Measurements from ENCODE around the gene MGST3. TPM values are rescaled to one million over a fixed set of nuclear protein-coding genes. Genes with fewer than 3 reads are reported as not detected.
A peak's percentile ranks its signal among the peaks of the same experiment; 100 is the strongest.
"Not testable (repeated sequence)": the region's sequence is repeated elsewhere in the genome, so short reads cannot be mapped to it uniquely, and the experiment has no call there.

Gene MGST3
- total and polyA plus RNA-seq, 10 donors, result 47.8 to 109 (median 78.1) TPM

GRCh38 chr1:165635329-165635728 is 4.3 kb downstream of the MGST3 start:
- H3K36me3 ChIP-seq, result peaks cover 0 to 37% (median 2%) of the 10 kb centered on the region in 6 donors
- DNase-seq, result no peak
- H3K4me3 ChIP-seq, result no peak overlapping the region
- WGBS, 5 donors, result 40 to 75% (median 54%) methylated on average over 2 of the region's 2 CpGs
- intact Hi-C loops (cut with DNase I; ENCODE audit: low total_unique reads), result no loop called here
- TF ChIP-seq POLR2A (IDR thresholded peaks at IDR 0.05) (no peak), POLR2AphosphoS5 (IDR thresholded peaks at IDR 0.05) (no peak)
- TF ChIP-seq, protein P1, sequence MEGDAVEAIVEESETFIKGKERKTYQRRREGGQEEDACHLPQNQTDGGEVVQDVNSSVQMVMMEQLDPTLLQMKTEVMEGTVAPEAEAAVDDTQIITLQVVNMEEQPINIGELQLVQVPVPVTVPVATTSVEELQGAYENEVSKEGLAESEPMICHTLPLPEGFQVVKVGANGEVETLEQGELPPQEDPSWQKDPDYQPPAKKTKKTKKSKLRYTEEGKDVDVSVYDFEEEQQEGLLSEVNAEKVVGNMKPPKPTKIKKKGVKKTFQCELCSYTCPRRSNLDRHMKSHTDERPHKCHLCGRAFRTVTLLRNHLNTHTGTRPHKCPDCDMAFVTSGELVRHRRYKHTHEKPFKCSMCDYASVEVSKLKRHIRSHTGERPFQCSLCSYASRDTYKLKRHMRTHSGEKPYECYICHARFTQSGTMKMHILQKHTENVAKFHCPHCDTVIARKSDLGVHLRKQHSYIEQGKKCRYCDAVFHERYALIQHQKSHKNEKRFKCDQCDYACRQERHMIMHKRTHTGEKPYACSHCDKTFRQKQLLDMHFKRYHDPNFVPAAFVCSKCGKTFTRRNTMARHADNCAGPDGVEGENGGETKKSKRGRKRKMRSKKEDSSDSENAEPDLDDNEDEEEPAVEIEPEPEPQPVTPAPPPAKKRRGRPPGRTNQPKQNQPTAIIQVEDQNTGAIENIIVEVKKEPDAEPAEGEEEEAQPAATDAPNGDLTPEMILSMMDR (IDR thresholded peaks at IDR 0.05 in 8 of 11, conservative IDR thresholded peaks at IDR 0.05 in 3 of 11), result no peak
- H3K4me1 ChIP-seq, result peaks cover 20 to 71% (median 57%) of the 10 kb centered on the region in 6 donors
- no peaks in the 10 kb centered on the region for H3K27me3 ChIP-seq (replicated peaks in 1 of 7)
- H3K9me3 ChIP-seq, result no peaks in the 10 kb centered on the region
- no peak overlapping the region for H3K27ac ChIP-seq

DNA sequence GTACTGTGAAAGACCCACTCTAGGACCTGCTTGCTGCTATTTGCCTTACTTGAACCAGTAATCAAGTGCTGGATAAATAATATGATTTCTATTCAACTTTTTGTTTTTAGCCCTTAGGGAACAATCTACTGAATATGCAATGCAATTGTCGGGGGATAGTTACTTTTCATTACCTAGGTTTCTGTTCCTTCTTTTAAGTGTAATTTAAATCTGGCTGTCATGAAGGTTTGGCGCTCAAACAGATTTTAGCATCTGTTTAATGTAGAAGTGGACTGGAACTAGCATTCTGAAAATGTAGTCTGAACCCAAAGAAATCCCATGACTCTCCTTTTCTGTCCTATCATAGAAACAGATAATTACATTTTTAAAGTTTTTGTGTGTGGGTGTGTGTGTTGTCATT is 4.8 kb downstream of the MGST3 start:
- 38 to 64% (median 40%) methylated on average over 2 of the region's 2 CpGs for WGBS, 5 donors
- peaks cover 20 to 73% (median 59%) of the 10 kb centered on the region in 6 donors for H3K4me1 ChIP-seq
- no peak for DNase-seq

GRCh38 chr1:165637427-165637826 is 6.4 kb downstream of the MGST3 start:
- WGBS, 5 donors, result 30 to 52% (median 48%) methylated on average over 1 of the region's 1 CpG
- no peak overlapping the region for H3K4me3 ChIP-seq

More for the DNA sequence above, 4.8 kb downstream of the MGST3 start:
- Histone ChIP-seq H3K27me3 (replicated peaks in 1 of 7) (no peaks in the 10 kb centered on the region), H3K4me3 (no peak overlapping the region), H3K27ac (no peak overlapping the region), H3K9me3 (no peaks in the 10 kb centered on the region), H3K36me3 (peaks cover 0 to 37% (median 2%) of the 10 kb centered on the region in 6 donors)
- no peak for TF ChIP-seq POLR2AphosphoS5 (IDR thresholded peaks at IDR 0.05)
- no peak for TF ChIP-seq POLR2A (IDR thresholded peaks at IDR 0.05)
- TF ChIP-seq, protein P1 (IDR thresholded peaks at IDR 0.05 in 8 of 11, conservative IDR thresholded peaks at IDR 0.05 in 3 of 11), result no peak
- intact Hi-C loops (cut with DNase I; ENCODE audit: low total_unique reads), result no loop called here

GRCh38 chr1:165638211-165638610 is 7.2 kb downstream of the MGST3 start:
- peaks cover 0 to 37% (median 2%) of the 10 kb centered on the region in 6 donors for H3K36me3 ChIP-seq
- H3K4me1 ChIP-seq, result peaks cover 15 to 75% (median 62%) of the 10 kb centered on the region in 6 donors
- intact Hi-C loops (cut with DNase I; ENCODE audit: low total_unique reads); H3K27me3 ChIP-seq (replicated peaks in 1 of 7); H3K4me3 ChIP-seq; DNase-seq; H3K9me3 ChIP-seq: not testable (repeated sequence)
- 89 to 95% (median 91%) methylated on average over 7 of the region's 7 CpGs for WGBS, 5 donors
- H3K27ac ChIP-seq, result peak overlapping the region in 2 of 8 donors; percentile 37 to 56

More at GRCh38 chr1:165637427-165637826, 6.4 kb downstream of the MGST3 start:
- intact Hi-C loops (cut with DNase I; ENCODE audit: low total_unique reads), result no loop called here
- no peak for DNase-seq
- H3K27ac ChIP-seq, result peak overlapping the region in 2 of 8 donors; percentile 37 to 56
- H3K27me3 ChIP-seq (replicated peaks in 1 of 7), result no peaks in the 10 kb centered on the region
- H3K9me3 ChIP-seq, result no peaks in the 10 kb centered on the region
- H3K36me3 ChIP-seq, result peaks cover 0 to 37% (median 2%) of the 10 kb centered on the region in 6 donors
- H3K4me1 ChIP-seq, result peaks cover 20 to 80% (median 67%) of the 10 kb centered on the region in 6 donors
- TF ChIP-seq POLR2A (IDR thresholded peaks at IDR 0.05) (no peak), POLR2AphosphoS5 (IDR thresholded peaks at IDR 0.05) (no peak)
- TF ChIP-seq, protein P1 (IDR thresholded peaks at IDR 0.05 in 8 of 11, conservative IDR thresholded peaks at IDR 0.05 in 3 of 11), result no peak

Measured in spleen (tissue), 11 donors.